Chondrocyte (in vitro differentiated cells): ENCODE data around the gene GALNT10. TPM values are rescaled to one million over a fixed set of nuclear protein-coding genes. Genes with fewer than 3 reads are reported as not detected.

Experiments used
- DNase-seq: peaks from one replicate; pipeline ENCODE4 v3.0.0; 2021; ENCODE audit warnings: mixed read lengths, low spot score
- H3K27ac Mint-ChIP-seq: one replicate; pipeline ENCODE4 v1.8.0; 2021; ENCODE audit warnings: mild to moderate bottlenecking, moderate library complexity, mixed read lengths; ENCODE audit not compliant: unreplicated experiment
- H3K27me3 Mint-ChIP-seq: 2 replicates; pipeline ENCODE4 v1.8.0; 2021; ENCODE audit warnings: low read depth, mixed read lengths
- H3K36me3 Mint-ChIP-seq: 2 replicates; pipeline ENCODE4 v1.8.0; 2021; ENCODE audit warnings: low read depth, mixed read lengths
- H3K4me1 Mint-ChIP-seq: 2 replicates; pipeline ENCODE4 v1.8.0; 2021; ENCODE audit warnings: low read depth, mild to moderate bottlenecking, mixed read lengths
- H3K4me3 Mint-ChIP-seq: one replicate; pipeline ENCODE4 v1.8.0; 2021; ENCODE audit warnings: mild to moderate bottlenecking, moderate library complexity, mixed read lengths; ENCODE audit not compliant: unreplicated experiment
- H3K9me3 Mint-ChIP-seq: 2 replicates; pipeline ENCODE4 v1.8.0; 2021; ENCODE audit warnings: low read depth, mixed read lengths
- total RNA-seq: library from RNA; stranded (reverse); gene quantifications from 3 replicates; pipeline ENCODE4 v1.2.1, GENCODE V29; 2021
- TF ChIP-seq, protein P1 (sequence below): fragments of 200-600 bp; sonication (generic); IDR thresholded peaks from 2 replicates; pipeline ENCODE4 v1.5.0; 2021; ENCODE audit warnings: antibody characterized with exemption, mild to moderate bottlenecking, moderate library complexity

Gene GALNT10
- total RNA-seq, 1 donor from 2014 or later, result 155 TPM

DNA sequence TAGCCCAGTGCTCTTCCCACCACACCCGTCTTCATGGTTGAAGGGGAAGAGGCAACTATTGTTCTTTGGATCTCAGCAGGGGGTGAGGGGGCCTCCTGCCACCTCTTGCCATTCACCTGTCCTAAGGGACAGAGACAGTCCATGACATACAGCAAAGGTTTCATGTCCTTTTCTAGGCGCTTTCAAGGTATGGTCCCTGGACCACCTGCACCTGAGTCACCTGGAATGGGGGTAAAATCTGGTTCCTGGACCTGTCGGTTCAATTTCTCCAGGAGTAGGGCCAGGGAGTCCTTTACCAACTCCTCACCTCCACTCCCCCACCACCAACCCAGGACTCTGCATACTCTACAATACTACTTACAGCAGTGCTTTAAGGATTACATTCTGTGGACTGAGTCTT, 221.8 kb downstream of the GALNT10 start:
- Mint-ChIP-seq H3K27me3 (no peaks in the 10 kb centered on the region), H3K4me1 (no peaks in the 10 kb centered on the region), H3K27ac (no peak overlapping the region), H3K4me3 (no peak overlapping the region), H3K9me3 (no peaks in the 10 kb centered on the region), H3K36me3 (peaks cover 25% of the 10 kb centered on the region)
- TF ChIP-seq, protein P1, sequence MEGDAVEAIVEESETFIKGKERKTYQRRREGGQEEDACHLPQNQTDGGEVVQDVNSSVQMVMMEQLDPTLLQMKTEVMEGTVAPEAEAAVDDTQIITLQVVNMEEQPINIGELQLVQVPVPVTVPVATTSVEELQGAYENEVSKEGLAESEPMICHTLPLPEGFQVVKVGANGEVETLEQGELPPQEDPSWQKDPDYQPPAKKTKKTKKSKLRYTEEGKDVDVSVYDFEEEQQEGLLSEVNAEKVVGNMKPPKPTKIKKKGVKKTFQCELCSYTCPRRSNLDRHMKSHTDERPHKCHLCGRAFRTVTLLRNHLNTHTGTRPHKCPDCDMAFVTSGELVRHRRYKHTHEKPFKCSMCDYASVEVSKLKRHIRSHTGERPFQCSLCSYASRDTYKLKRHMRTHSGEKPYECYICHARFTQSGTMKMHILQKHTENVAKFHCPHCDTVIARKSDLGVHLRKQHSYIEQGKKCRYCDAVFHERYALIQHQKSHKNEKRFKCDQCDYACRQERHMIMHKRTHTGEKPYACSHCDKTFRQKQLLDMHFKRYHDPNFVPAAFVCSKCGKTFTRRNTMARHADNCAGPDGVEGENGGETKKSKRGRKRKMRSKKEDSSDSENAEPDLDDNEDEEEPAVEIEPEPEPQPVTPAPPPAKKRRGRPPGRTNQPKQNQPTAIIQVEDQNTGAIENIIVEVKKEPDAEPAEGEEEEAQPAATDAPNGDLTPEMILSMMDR, result no peak
- no peak for DNase-seq

DNA sequence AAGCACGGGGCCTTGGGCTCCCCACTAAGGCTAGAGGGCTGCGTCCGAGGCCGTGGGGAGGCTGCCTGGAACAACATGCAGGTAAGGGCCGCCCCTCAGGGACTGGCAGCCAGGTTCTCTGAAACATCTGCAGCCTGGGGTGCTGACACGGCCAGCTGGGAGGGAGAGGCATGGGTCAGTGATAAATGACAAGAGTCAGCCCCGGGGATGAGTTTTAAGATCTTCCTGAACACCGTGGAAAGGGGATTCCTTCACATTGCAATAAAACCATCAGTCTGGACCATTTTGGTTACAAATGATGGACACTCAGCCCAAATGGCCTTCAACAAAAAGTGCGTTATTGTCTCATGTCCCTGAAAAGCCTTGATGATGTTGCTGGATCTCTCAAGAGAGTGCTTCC, 222.4 kb downstream of the GALNT10 start:
- DNase-seq, result no peak
- H3K36me3 Mint-ChIP-seq, result peaks cover 25% of the 10 kb centered on the region
- no peaks in the 10 kb centered on the region for H3K27me3 Mint-ChIP-seq
- no peaks in the 10 kb centered on the region for H3K4me1 Mint-ChIP-seq
- no peaks in the 10 kb centered on the region for H3K9me3 Mint-ChIP-seq
- H3K27ac Mint-ChIP-seq, result no peak overlapping the region
- TF ChIP-seq, protein P1, result no peak
- H3K4me3 Mint-ChIP-seq, result no peak overlapping the region

DNA sequence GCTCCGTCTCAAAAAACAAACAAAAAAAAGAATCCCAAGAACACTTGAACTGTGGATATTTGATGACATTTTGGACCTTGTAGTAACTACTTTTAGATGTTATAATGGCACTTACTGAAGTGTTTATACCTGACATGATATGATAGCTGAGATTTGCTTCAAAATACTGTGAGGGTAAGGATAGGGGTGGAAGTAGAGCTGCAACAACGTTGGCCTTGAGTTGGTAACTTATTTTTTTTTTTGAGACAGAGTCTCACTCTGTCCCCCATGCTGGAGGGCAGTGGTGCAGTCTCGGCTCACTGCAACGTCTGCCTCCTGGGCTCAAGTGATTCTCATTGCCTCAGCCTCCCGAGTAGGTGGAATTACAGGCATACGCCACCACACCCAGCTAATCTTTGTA, 224.6 kb downstream of the GALNT10 start:
- H3K4me1 Mint-ChIP-seq, result no peaks in the 10 kb centered on the region
- TF ChIP-seq, protein P1, result no peak
- no peaks in the 10 kb centered on the region for H3K27me3 Mint-ChIP-seq
- no peak for DNase-seq
- H3K4me3 Mint-ChIP-seq, result no peak overlapping the region
- no peak overlapping the region for H3K27ac Mint-ChIP-seq
- peaks cover 31% of the 10 kb centered on the region for H3K36me3 Mint-ChIP-seq
- H3K9me3 Mint-ChIP-seq, result no peaks in the 10 kb centered on the region

DNA sequence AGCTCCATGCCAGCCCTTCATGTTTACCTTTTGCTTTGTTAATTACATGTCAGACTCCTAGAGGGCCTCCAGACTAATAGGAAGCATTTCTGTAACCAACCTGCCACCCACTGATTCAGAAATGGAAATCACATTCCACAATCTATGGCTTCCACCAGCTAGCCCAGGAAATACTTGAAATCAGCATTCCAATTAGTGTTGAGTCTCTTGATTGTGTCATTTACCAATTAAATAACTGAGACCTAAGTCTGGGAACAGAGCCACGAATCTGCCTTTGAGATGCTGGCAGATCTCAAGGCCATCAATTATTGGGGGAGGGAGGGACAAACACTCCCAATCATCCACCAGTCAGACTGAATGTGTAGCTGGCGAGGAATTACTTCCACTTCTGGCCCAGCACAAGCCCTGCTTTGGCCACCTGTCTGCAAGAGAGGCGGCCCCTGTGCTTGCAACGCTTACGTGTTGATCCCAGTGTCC, 227.8 kb downstream of the GALNT10 start:
- Mint-ChIP-seq H3K27me3 (no peaks in the 10 kb centered on the region), H3K4me3 (no peak overlapping the region), H3K36me3 (peaks cover 25% of the 10 kb centered on the region), H3K9me3 (peaks cover 13% of the 10 kb centered on the region), H3K27ac (no peak overlapping the region), H3K4me1 (no peaks in the 10 kb centered on the region)
- TF ChIP-seq, protein P1, result no peak
- DNase-seq, result no peak

DNA sequence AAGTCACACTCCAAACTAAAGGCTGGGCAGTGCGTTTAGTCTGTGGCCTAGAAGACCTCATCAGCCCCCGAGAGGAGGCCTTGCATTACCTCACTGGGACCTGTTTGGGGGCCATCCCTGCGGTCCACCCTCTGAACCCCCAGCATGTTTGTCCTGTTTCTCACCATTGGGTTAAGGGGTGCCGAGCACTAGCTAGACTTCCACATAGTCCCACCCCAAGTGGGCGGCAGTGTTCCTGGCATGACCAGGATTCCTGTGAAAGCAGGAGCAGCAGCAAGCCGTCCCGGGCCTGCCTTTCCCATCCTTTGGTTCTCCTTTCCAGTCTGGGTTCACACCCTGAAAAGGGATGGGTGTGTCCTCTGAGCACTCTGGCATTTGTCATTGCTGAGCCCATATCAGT, 228.7 kb downstream of the GALNT10 start:
- DNase-seq, result no peak
- H3K4me3 Mint-ChIP-seq, result no peak overlapping the region
- H3K27me3 Mint-ChIP-seq, result no peaks in the 10 kb centered on the region
- peaks cover 22% of the 10 kb centered on the region for H3K36me3 Mint-ChIP-seq
- TF ChIP-seq, protein P1, result no peak
- H3K9me3 Mint-ChIP-seq, result peaks cover 17% of the 10 kb centered on the region
- no peaks in the 10 kb centered on the region for H3K4me1 Mint-ChIP-seq
- H3K27ac Mint-ChIP-seq, result no peak overlapping the region
